ENCODE data around the gene GPX2.

GPX2 gene

GRCh38 chr14:64971943-64972791 is 29.6 kb upstream of the GPX2 start, which contains the start of gene RAB15:
Gene RAB15, minus strand, starts transcription at chr14:64972336. Its CDS starts 260 bp downstream, at chr14:64972076.
- Histone ChIP-seq H3K4me3 (peak within 1 kb of the TSS; percentile 61 to 64), H3K36me3 (no peaks in the 10 kb centered on the region), H3K4me1 (peaks cover 0 to 21% (median 15%) of the 10 kb centered on the region in 4 donors), H3K9me3 (no peaks in the 10 kb centered on the region), H3K27ac (peak within 1 kb of the TSS; percentile 24 to 47), H3K27me3 (no peaks in the 10 kb centered on the region)
- intact Hi-C loops (cut with DNase I; ENCODE audit: low total_unique reads) = no loop called here
- peak in 1 of 2 donors; percentile 65 for DNase-seq
- no peak for TF ChIP-seq CTCF (IDR thresholded peaks at IDR 0.05)

GRCh38 chr14:64971491-64971942 is 29.0 kb upstream of the GPX2 start:
- DNase-seq = peak in 1 of 2 donors; percentile 66
- intact Hi-C loops (cut with DNase I; ENCODE audit: low total_unique reads) = no loop called here
- H3K4me3 ChIP-seq = peak overlapping the region; percentile 61 to 64
- no peak for TF ChIP-seq CTCF (IDR thresholded peaks at IDR 0.05)
- H3K4me1 ChIP-seq = peaks cover 0 to 21% (median 15%) of the 10 kb centered on the region in 4 donors
- no peaks in the 10 kb centered on the region for H3K27me3 ChIP-seq
- no peaks in the 10 kb centered on the region for H3K36me3 ChIP-seq
- no peaks in the 10 kb centered on the region for H3K9me3 ChIP-seq
- peak overlapping the region; percentile 24 to 47 for H3K27ac ChIP-seq

GRCh38 chr14:64970776-64971477 is 28.4 kb upstream of the GPX2 start:
- Histone ChIP-seq H3K27ac (peak overlapping the region in 1 of 2 donors; percentile 24), H3K27me3 (no peaks in the 10 kb centered on the region), H3K36me3 (no peaks in the 10 kb centered on the region), H3K4me1 (peaks cover 0 to 21% (median 15%) of the 10 kb centered on the region in 4 donors), H3K9me3 (no peaks in the 10 kb centered on the region), H3K4me3 (peak overlapping the region; percentile 61 to 64)
- intact Hi-C loops (cut with DNase I; ENCODE audit: low total_unique reads) = no loop called here
- DNase-seq = no peak
- TF ChIP-seq CTCF (IDR thresholded peaks at IDR 0.05) = no peak

GRCh38 chr14:64970041-64970440 is 27.5 kb upstream of the GPX2 start:
- Histone ChIP-seq H3K9me3 (no peaks in the 10 kb centered on the region), H3K27ac (no peak overlapping the region)
- intact Hi-C loops (cut with DNase I; ENCODE audit: low total_unique reads) = no loop called here

More at GRCh38 chr14:64970041-64970440, 27.5 kb upstream of the GPX2 start:
- Histone ChIP-seq H3K4me1 (peaks cover 0 to 21% (median 15%) of the 10 kb centered on the region in 4 donors), H3K36me3 (peaks cover 0 to 5% (median 0%) of the 10 kb centered on the region in 3 donors), H3K27me3 (no peaks in the 10 kb centered on the region), H3K4me3 (no peak overlapping the region)
- no peak for DNase-seq
- TF ChIP-seq CTCF (IDR thresholded peaks at IDR 0.05) = no peak
